ENCODE data around the gene MKNK2.
A peak's percentile ranks its signal among the peaks of the same experiment; 100 is the strongest.

MKNK2 gene

DNA sequence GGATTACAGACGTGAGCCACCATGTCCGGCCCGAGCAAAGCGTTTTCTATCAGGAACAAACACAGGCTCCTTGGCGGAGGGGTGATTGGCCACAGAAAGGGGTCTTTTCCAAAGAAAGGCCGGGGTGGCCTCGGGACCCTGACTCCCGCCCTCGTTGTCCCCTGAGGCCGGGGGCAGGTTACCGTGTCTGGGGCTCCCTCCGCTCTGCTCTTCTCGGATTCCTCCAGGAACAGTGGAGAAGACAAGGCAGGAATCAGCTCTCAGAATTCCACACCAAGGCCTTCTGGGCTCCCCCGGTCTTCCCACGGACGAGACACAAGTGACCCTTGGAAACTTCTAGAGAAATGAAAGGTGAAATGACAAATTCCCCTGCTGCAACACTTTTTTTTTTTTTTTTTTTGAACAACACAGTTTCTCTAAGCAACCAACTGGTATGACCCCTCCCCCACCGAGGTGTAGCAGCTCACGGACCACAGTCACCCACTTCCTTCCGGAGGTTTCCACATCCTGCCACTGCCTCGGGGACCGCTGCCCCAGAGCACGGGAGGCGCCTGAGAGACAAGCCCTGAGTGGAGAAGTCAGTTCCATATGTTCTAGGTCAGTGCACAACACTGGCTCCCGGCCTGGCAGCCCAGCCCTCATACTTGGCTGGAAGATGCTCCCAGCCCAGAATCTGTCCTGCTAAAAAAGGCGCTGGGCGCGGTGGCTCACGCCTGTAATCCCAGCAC, 34.1 kb upstream of the MKNK2 start:
- H3K9me3 ChIP-seq (ENCODE audit: insufficient read depth, low read length) = no peaks in the 10 kb centered on the region
- H3K4me3 ChIP-seq (ENCODE audit: insufficient read length, low read depth) = no peak overlapping the region
- peak overlapping the region; percentile 17 for H3K9ac ChIP-seq (ENCODE audit: insufficient read length, low read depth)
- H3K27me3 ChIP-seq (ENCODE audit: insufficient read depth, insufficient read length) = no peaks in the 10 kb centered on the region
- DNase-seq (ENCODE audit: low read depth, low spot score) = no peak
- no peak for TF ChIP-seq ZNF274 (IDR thresholded peaks at IDR 0.05; ENCODE audit: low read depth, low read length)
- no peak for TF ChIP-seq SUZ12 (IDR thresholded peaks at IDR 0.05; ENCODE audit: extremely low read depth, insufficient read depth, insufficient read length)
- no peak for TF ChIP-seq YY1 (IDR thresholded peaks at IDR 0.05; ENCODE audit: insufficient read depth, insufficient read length)
- H3K36me3 ChIP-seq (ENCODE audit: insufficient read depth, insufficient read length, low read length) = peaks cover 27% of the 10 kb centered on the region
- H3K4me1 ChIP-seq (ENCODE audit: insufficient read depth, insufficient read length) = peaks cover 18% of the 10 kb centered on the region

- no peak overlapping the region for H3K4me3 ChIP-seq (ENCODE audit: insufficient read length, low read depth)
- no peak for DNase-seq (ENCODE audit: low read depth, low spot score)
- no peaks in the 10 kb centered on the region for H3K27me3 ChIP-seq (ENCODE audit: insufficient read depth, insufficient read length)
- H3K4me1 ChIP-seq (ENCODE audit: insufficient read depth, insufficient read length) = peaks cover 7% of the 10 kb centered on the region
- TF ChIP-seq ZNF274 (IDR thresholded peaks at IDR 0.05; ENCODE audit: low read depth, low read length) (no peak), SUZ12 (IDR thresholded peaks at IDR 0.05; ENCODE audit: extremely low read depth, insufficient read depth, insufficient read length) (no peak), YY1 (IDR thresholded peaks at IDR 0.05; ENCODE audit: insufficient read depth, insufficient read length) (no peak)
- peak overlapping the region; percentile 38 for H3K9ac ChIP-seq (ENCODE audit: insufficient read length, low read depth)
- no peaks in the 10 kb centered on the region for H3K9me3 ChIP-seq (ENCODE audit: insufficient read depth, low read length)
- H3K36me3 ChIP-seq (ENCODE audit: insufficient read depth, insufficient read length, low read length) = peaks cover 43% of the 10 kb centered on the region
These were observed 32.3 kb upstream of the MKNK2 start for GRCh38 chr19:2083174-2083854.

- H3K9ac ChIP-seq (ENCODE audit: insufficient read length, low read depth) = no peak overlapping the region
- peaks cover 54% of the 10 kb centered on the region for H3K36me3 ChIP-seq (ENCODE audit: insufficient read depth, insufficient read length, low read length)
- peaks cover 7% of the 10 kb centered on the region for H3K4me1 ChIP-seq (ENCODE audit: insufficient read depth, insufficient read length)
- no peaks in the 10 kb centered on the region for H3K9me3 ChIP-seq (ENCODE audit: insufficient read depth, low read length)
- H3K27me3 ChIP-seq (ENCODE audit: insufficient read depth, insufficient read length) = no peaks in the 10 kb centered on the region
- no peak overlapping the region for H3K4me3 ChIP-seq (ENCODE audit: insufficient read length, low read depth)
- TF ChIP-seq SUZ12 (IDR thresholded peaks at IDR 0.05; ENCODE audit: extremely low read depth, insufficient read depth, insufficient read length) (no peak), YY1 (IDR thresholded peaks at IDR 0.05; ENCODE audit: insufficient read depth, insufficient read length) (no peak), ZNF274 (IDR thresholded peaks at IDR 0.05; ENCODE audit: low read depth, low read length) (no peak)
- no peak for DNase-seq (ENCODE audit: low read depth, low spot score)
These were observed 31.1 kb upstream of the MKNK2 start for GRCh38 chr19:2081873-2082810.

- Histone ChIP-seq H3K27me3 (ENCODE audit: insufficient read depth, insufficient read length) (no peaks in the 10 kb centered on the region), H3K4me3 (ENCODE audit: insufficient read length, low read depth) (no peak overlapping the region), H3K4me1 (ENCODE audit: insufficient read depth, insufficient read length) (peaks cover 7% of the 10 kb centered on the region), H3K36me3 (ENCODE audit: insufficient read depth, insufficient read length, low read length) (peaks cover 66% of the 10 kb centered on the region), H3K9me3 (ENCODE audit: insufficient read depth, low read length) (no peaks in the 10 kb centered on the region), H3K9ac (ENCODE audit: insufficient read length, low read depth) (no peak overlapping the region)
- no peak for DNase-seq (ENCODE audit: low read depth, low spot score)
- TF ChIP-seq ZNF274 (IDR thresholded peaks at IDR 0.05; ENCODE audit: low read depth, low read length) = no peak
- no peak for TF ChIP-seq SUZ12 (IDR thresholded peaks at IDR 0.05; ENCODE audit: extremely low read depth, insufficient read depth, insufficient read length)
- no peak for TF ChIP-seq YY1 (IDR thresholded peaks at IDR 0.05; ENCODE audit: insufficient read depth, insufficient read length)
These were observed 29.4 kb upstream of the MKNK2 start for GRCh38 chr19:2080336-2080988.

DNA sequence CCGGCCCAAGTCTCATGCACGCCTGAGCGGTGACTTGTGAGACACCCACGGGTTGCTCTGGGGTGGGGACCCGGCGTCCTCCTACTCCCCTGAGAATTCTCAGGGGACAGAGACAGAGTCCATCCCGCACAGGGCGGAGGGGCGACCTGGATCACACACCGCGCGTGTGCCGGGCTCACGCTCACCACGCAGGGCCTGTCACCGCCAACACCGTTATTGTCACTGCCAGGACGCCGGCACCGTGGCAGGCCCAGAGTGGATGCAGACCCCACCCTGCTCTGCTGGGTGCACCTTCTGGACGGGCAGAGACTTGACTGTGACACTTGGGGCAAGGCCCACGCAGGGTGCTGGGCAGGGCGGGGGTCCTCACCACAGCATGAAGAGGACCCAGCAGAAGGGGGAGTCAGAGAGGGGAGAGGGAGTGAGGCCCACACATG, 28.8 kb upstream of the MKNK2 start:
- no peak for DNase-seq (ENCODE audit: low read depth, low spot score)
- Histone ChIP-seq H3K36me3 (ENCODE audit: insufficient read depth, insufficient read length, low read length) (peaks cover 69% of the 10 kb centered on the region), H3K4me3 (ENCODE audit: insufficient read length, low read depth) (no peak overlapping the region), H3K9me3 (ENCODE audit: insufficient read depth, low read length) (no peaks in the 10 kb centered on the region), H3K4me1 (ENCODE audit: insufficient read depth, insufficient read length) (peaks cover 5% of the 10 kb centered on the region), H3K9ac (ENCODE audit: insufficient read length, low read depth) (no peak overlapping the region), H3K27me3 (ENCODE audit: insufficient read depth, insufficient read length) (no peaks in the 10 kb centered on the region)
- TF ChIP-seq SUZ12 (IDR thresholded peaks at IDR 0.05; ENCODE audit: extremely low read depth, insufficient read depth, insufficient read length) (no peak), YY1 (IDR thresholded peaks at IDR 0.05; ENCODE audit: insufficient read depth, insufficient read length) (no peak), ZNF274 (IDR thresholded peaks at IDR 0.05; ENCODE audit: low read depth, low read length) (no peak)

- no peak overlapping the region for H3K4me3 ChIP-seq (ENCODE audit: insufficient read length, low read depth)
These were observed 28.2 kb upstream of the MKNK2 start for GRCh38 chr19:2079076-2079864.

More at GRCh38 chr19:2079076-2079864, 28.2 kb upstream of the MKNK2 start:
- Histone ChIP-seq H3K4me1 (ENCODE audit: insufficient read depth, insufficient read length) (peaks cover 5% of the 10 kb centered on the region), H3K9ac (ENCODE audit: insufficient read length, low read depth) (no peak overlapping the region), H3K36me3 (ENCODE audit: insufficient read depth, insufficient read length, low read length) (peaks cover 68% of the 10 kb centered on the region), H3K27me3 (ENCODE audit: insufficient read depth, insufficient read length) (no peaks in the 10 kb centered on the region), H3K9me3 (ENCODE audit: insufficient read depth, low read length) (no peaks in the 10 kb centered on the region)
- DNase-seq (ENCODE audit: low read depth, low spot score) = no peak
- TF ChIP-seq YY1 (IDR thresholded peaks at IDR 0.05; ENCODE audit: insufficient read depth, insufficient read length) (no peak), SUZ12 (IDR thresholded peaks at IDR 0.05; ENCODE audit: extremely low read depth, insufficient read depth, insufficient read length) (no peak), ZNF274 (IDR thresholded peaks at IDR 0.05; ENCODE audit: low read depth, low read length) (no peak)

All from NT2/D1 (cell line).